DOHH2 (cell line): ENCODE data around the gene BSND.

Experiments used
- CTCF ChIP-seq: fragments of 200-600 bp; sonication (generic); IDR thresholded peaks from one replicate; pipeline ENCODE4 v1.5.1; 2014; ENCODE audit warnings: antibody characterized with exemption, mild to moderate bottlenecking, low read depth, low read length; ENCODE audit not compliant: poor library complexity, severe bottlenecking
- EZH2phosphoT487 ChIP-seq: fragments of 200-600 bp; sonication (generic); IDR thresholded peaks from 2 replicates; pipeline ENCODE4 v1.6.1; 2017; ENCODE audit warnings: borderline replicate concordance, mild to moderate bottlenecking, antibody characterized with exemption, low read length, moderate library complexity, mixed read lengths

GRCh38 chr1:55038552-55038838, 39.8 kb downstream of the BSND start:
- TF ChIP-seq CTCF (no peak), EZH2phosphoT487 (no peak)
